H1 (cell line): ENCODE data around the gene GADD45A. TPM values are rescaled to one million over a fixed set of nuclear protein-coding genes. Genes with fewer than 3 reads are reported as not detected.

Source experiments
- ASH2L ChIP-seq: fragments of 200-600, 300-600 bp; sonication (generic); IDR thresholded peaks from one replicate; pipeline ENCODE4 v1.7.1; 2017; ENCODE audit warnings: low read length
- ATF3 ChIP-seq: IDR thresholded peaks from 2 replicates; pipeline ENCODE4 v1.6.1; 2011; ENCODE audit warnings: low read depth, mild to moderate bottlenecking, low read length; ENCODE audit not compliant: insufficient read depth
- E2F6 ChIP-seq: IDR thresholded peaks from 2 replicates; pipeline ENCODE4 v1.6.1; 2012; ENCODE audit warnings: inconsistent platforms
- EZH2 ChIP-seq: fragments of 200-600 bp; sonication (generic); IDR thresholded peaks from 2 replicates; pipeline ENCODE4 v1.7.1; 2012; ENCODE audit warnings: low read depth, mild to moderate bottlenecking, moderate library complexity, low read length, inconsistent platforms; ENCODE audit not compliant: severe bottlenecking
- KDM1A ChIP-seq: fragments of 200-600, 300-600 bp; sonication (generic); IDR thresholded peaks from 2 replicates; pipeline ENCODE4 v1.7.1; 2016; ENCODE audit warnings: mild to moderate bottlenecking, low read length, borderline replicate concordance
- RAD21 ChIP-seq, 2 experiments: IDR thresholded peaks in 1 of 2; conservative IDR thresholded peaks in 1 of 2; 2 replicates each; pipeline ENCODE4 v1.6.1; 2011; ENCODE audit warnings: low read depth in 2 of 2, low read length in 2 of 2, improper control_type of control experiment in 1 of 2, inconsistent platforms in 1 of 2, mild to moderate bottlenecking in 1 of 2, moderate library complexity in 1 of 2
- RBBP5 ChIP-seq: IDR thresholded peaks from 2 replicates; pipeline ENCODE4 v1.7.1; 2012; ENCODE audit warnings: low read depth, mild to moderate bottlenecking, inconsistent platforms, low read length, moderate library complexity, borderline replicate concordance
- SRF ChIP-seq: IDR thresholded peaks from 2 replicates; pipeline ENCODE4 v1.6.1; 2011; ENCODE audit warnings: mild to moderate bottlenecking, low read depth, low read length, moderate library complexity
- polyA plus RNA-seq, 7 experiments: library from polyadenylated mRNA; depleted of rRNA in 3 of 7; stranded (reverse) in 5 of 7; unstranded in 2 of 7; fragments of >200 nt in 5 of 7; fragments of 200-250 nt in 2 of 7; gene quantifications; 1 replicate in 5 of 7; 2 replicates in 1 of 7; 4 replicates in 1 of 7; pipeline versions ENCODE4 v1.2.1 to v1.2.3, GENCODE V29; 2011 to 2013; ENCODE audit warnings: missing spikeins in 2 of 7, mixed read lengths in 2 of 7
- total RNA-seq: library from RNA; stranded (reverse); fragmentation: NEBNext Ultra II Directional; extraction: Animal tissue kit (Norgen Biotek cat#: 25700); gene quantifications from 2 replicates; pipeline ENCODE4 v1.2.1, GENCODE V29; 2021

GADD45A gene
- total and polyA plus RNA-seq, 2 of the 8 experiments (the other 6 are each of a cell fraction or from before 2014, with no cell fraction given) = 7.6 to 15.6 TPM

- TF ChIP-seq KDM1A = no peak
- no peak for TF ChIP-seq ATF3
- TF ChIP-seq SRF = no peak
- no peak for TF ChIP-seq RBBP5
- TF ChIP-seq E2F6 = no peak
- no peak for TF ChIP-seq ASH2L
- TF ChIP-seq EZH2 = no peak
- peak; percentile 45 to 53; a peak in 3 of 4 replicates for TF ChIP-seq RAD21 (IDR thresholded peaks at IDR 0.05 in 1 of 2, conservative IDR thresholded peaks at IDR 0.05 in 1 of 2; ENCODE audit: low read depth in 2 of 2, low read length in 2 of 2)
Measured at GRCh38 chr1:67648582-67649326, 36.2 kb upstream of the GADD45A start (continued).
